VCaP (cell line): ENCODE measurements around the gene FHOD3.

ENCODE experiments used
- H3K27ac ChIP-seq: fragments of 450-650 bp; 2 replicates; pipeline ENCODE4 v1.5.1; 2017
- TF ChIP-seq, protein P1 (sequence below): fragments of 450-650 bp; conservative IDR thresholded peaks from 2 replicates; pipeline ENCODE4 v1.5.1; 2017; ENCODE audit warnings: mild to moderate bottlenecking, moderate library complexity

Gene FHOD3

GRCh38 chr18:36582988-36583745 is 285.7 kb downstream of the FHOD3 start:
- TF ChIP-seq, protein P1, sequence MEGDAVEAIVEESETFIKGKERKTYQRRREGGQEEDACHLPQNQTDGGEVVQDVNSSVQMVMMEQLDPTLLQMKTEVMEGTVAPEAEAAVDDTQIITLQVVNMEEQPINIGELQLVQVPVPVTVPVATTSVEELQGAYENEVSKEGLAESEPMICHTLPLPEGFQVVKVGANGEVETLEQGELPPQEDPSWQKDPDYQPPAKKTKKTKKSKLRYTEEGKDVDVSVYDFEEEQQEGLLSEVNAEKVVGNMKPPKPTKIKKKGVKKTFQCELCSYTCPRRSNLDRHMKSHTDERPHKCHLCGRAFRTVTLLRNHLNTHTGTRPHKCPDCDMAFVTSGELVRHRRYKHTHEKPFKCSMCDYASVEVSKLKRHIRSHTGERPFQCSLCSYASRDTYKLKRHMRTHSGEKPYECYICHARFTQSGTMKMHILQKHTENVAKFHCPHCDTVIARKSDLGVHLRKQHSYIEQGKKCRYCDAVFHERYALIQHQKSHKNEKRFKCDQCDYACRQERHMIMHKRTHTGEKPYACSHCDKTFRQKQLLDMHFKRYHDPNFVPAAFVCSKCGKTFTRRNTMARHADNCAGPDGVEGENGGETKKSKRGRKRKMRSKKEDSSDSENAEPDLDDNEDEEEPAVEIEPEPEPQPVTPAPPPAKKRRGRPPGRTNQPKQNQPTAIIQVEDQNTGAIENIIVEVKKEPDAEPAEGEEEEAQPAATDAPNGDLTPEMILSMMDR: no peak
- H3K27ac ChIP-seq: no peak overlapping the region

DNA sequence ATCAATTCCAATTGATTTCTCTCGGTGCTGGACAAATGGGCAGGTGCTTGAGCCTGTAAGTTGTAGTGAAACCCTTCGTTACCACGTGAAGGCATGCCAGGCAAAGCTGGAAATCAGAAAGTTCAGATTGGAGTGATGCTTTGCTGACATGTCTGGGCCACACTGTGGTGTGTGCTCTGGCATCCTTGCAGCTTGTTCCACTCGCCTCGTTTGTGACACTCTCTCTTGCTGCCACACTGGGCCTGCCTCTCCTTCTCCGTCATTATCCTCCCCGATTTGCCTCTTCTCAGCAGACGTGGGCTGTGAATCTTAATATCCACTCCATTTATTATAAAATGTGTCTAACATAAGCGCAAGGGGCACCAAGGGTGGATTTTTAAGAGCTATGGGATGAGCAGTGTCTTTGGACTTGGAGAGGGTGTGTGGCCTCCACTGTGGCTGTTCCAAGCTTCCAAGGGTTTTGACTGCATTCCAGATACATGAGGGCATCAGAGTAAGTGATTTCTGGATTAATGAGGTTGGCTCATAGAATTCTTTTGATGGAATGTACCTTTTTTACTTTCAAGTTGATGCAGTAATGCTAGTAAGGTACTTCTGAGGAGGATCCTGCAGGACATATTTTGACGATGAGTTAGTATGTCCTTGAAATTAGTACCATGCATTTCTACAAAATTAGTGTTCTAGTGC is 292.5 kb downstream of the FHOD3 start:
- H3K27ac ChIP-seq: no peak overlapping the region
- TF ChIP-seq, protein P1: no peak

DNA sequence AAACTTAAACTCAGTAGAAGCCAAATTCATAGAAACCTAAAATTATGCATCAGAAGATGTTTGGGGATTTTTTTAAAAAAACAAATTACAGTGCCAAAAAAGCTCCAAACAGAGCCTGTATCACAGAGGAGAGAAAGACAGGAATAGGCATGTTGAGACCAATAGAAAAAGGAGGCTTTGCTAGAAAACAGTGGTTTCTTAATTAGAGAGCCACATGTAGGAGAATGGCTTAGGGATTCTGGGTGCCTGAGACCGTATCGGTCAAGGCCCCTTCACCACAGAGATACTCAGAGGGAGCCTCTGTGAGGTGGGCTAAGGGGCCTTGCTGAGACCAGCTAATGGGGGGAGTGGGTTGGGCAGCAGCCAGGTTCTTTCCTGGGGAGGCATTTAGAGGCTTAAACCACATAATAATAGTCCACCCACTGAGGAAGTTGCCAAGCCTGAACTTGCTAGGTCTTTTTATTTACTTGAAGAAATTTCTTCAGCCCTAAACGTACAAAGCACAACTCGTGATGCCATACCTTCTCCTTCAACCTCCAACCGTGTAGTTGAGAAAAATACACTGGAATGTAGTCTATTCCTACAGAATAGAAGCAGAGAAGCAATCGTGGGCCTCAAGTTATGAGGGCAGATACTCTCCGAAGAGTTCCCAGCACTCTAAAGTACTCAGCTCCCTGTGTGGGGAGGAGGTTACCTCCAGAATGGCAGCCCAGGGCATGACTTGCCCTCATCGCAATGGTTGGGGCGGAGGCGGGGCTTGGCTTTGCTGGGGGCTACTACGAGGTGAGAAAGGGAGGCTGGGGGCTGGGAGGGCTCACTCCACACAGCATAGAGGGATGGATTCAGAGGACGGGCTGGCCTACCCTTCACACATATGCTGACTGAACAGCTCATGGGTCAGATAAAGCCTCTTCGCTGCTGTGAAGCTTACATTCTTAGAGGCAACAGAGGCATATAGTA is 293.4 kb downstream of the FHOD3 start:
- no peak overlapping the region for H3K27ac ChIP-seq
- TF ChIP-seq, protein P1: no peak

DNA sequence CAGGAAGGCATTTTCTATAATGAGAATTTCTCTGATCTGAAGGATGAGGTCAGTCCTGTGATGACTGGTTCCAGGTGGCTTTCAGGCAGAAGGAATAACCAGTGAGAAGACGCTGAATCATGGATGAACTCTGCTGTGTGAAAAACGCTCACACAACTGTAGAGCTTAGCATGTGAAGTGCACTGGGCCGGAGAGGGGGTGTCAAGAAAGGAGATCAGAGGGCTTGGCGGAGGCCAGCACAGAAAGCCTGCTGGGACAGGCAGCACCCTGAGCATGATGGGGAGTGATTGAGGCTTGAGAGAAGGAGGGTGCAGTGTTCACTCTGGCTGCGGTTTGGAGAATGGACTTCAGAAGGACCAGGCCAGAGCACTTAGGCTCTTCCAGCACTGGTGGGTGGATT is 294.8 kb downstream of the FHOD3 start:
- TF ChIP-seq, protein P1: no peak
- no peak overlapping the region for H3K27ac ChIP-seq

DNA sequence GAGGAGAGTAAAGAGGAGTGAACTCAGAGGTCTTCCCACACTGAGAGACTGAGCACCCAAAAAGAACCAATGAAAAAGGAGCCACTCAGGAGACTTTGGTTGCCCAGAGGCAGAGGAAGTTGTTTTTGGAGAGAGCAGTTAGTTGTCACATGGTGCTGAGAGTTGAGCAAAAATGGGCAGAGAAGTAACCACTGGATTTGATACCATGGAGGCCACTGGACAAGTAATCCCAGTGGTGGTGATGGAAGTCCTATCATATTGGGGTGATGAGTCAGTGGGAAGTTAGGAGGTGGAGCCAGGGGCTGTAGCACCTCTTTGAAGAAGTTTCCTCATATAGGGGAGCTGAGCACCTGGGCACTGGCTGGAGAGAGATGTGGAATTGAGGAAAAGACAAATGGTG is 295.5 kb downstream of the FHOD3 start:
- H3K27ac ChIP-seq: no peak overlapping the region
- TF ChIP-seq, protein P1: no peak

GRCh38 chr18:36593641-36594040 is 296.1 kb downstream of the FHOD3 start:
- TF ChIP-seq, protein P1: no peak
- H3K27ac ChIP-seq: no peak overlapping the region

- H3K27ac ChIP-seq: no peak overlapping the region
- TF ChIP-seq, protein P1: no peak
Measured at GRCh38 chr18:36594621-36595020, 297.1 kb downstream of the FHOD3 start.
